Measurements from ENCODE around the gene ECI1.

GRCh38 chr16:2297506-2297860, 46.1 kb upstream of the ECI1 start:
- TF ChIP-seq TEAD4 (IDR thresholded peaks at IDR 0.05) (no peak), ZBTB7A (IDR thresholded peaks at IDR 0.05; ENCODE audit: low read depth) (no peak), REST (IDR thresholded peaks at IDR 0.05; ENCODE audit: low read depth) (no peak)
- TF ChIP-seq, protein P1, sequence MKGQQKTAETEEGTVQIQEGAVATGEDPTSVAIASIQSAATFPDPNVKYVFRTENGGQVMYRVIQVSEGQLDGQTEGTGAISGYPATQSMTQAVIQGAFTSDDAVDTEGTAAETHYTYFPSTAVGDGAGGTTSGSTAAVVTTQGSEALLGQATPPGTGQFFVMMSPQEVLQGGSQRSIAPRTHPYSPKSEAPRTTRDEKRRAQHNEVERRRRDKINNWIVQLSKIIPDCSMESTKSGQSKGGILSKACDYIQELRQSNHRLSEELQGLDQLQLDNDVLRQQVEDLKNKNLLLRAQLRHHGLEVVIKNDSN (IDR thresholded peaks at IDR 0.05): no peak
- TF ChIP-seq, protein P2, sequence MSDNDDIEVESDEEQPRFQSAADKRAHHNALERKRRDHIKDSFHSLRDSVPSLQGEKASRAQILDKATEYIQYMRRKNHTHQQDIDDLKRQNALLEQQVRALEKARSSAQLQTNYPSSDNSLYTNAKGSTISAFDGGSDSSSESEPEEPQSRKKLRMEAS (IDR thresholded peaks at IDR 0.05): no peak
